ENCODE results near the gene LMX1A. TPM values are rescaled to one million over a fixed set of nuclear protein-coding genes. Genes with fewer than 3 reads are reported as not detected.

The LMX1A gene
- total RNA-seq, 4 donors from 2014 or later = 0.18 to 0.67 (median 0.38) TPM; not detected in 1

- intact Hi-C loops (cut with DNase I) = no loop called here
- H3K36me3 ChIP-seq = no peaks in the 10 kb centered on the region
- no peaks in the 10 kb centered on the region for H3K9me3 ChIP-seq
- TF ChIP-seq POLR2A (IDR thresholded peaks at IDR 0.05) (no peak), CTCF (IDR thresholded peaks at IDR 0.05) (no peak)
- no peak overlapping the region for H3K27ac ChIP-seq
- WGBS, 2 donors = 55 to 65% methylated on average over 6 to 15 of the region's 15 CpGs
- peaks cover 0 to 5% (median 0%) of the 10 kb centered on the region in 3 donors for H3K4me1 ChIP-seq
- no peak overlapping the region for H3K4me3 ChIP-seq
- DNase-seq = no peak
- peaks cover 0 to 55% (median 0%) of the 10 kb centered on the region in 4 donors for H3K27me3 ChIP-seq
Observed at GRCh38 chr1:165288350-165289120, 68.0 kb downstream of the LMX1A start.

GRCh38 chr1:165287781-165288180 is 68.7 kb downstream of the LMX1A start:
- no peaks in the 10 kb centered on the region for H3K9me3 ChIP-seq
- no peak for DNase-seq
- intact Hi-C loops (cut with DNase I) = no loop called here
- no peak overlapping the region for H3K4me3 ChIP-seq
- H3K27me3 ChIP-seq = peaks cover 0 to 62% (median 0%) of the 10 kb centered on the region in 4 donors
- H3K36me3 ChIP-seq = no peaks in the 10 kb centered on the region
- H3K27ac ChIP-seq = no peak overlapping the region
- WGBS, 2 donors = 75 to 77% methylated on average over 4 of the region's 4 CpGs
- H3K4me1 ChIP-seq = peaks cover 0 to 5% (median 0%) of the 10 kb centered on the region in 3 donors
- TF ChIP-seq CTCF (IDR thresholded peaks at IDR 0.05) = no peak
- TF ChIP-seq POLR2A (IDR thresholded peaks at IDR 0.05) = no peak

- 35 to 56% methylated on average over 3 of the region's 3 CpGs for WGBS, 2 donors
- TF ChIP-seq CTCF (IDR thresholded peaks at IDR 0.05) (no peak), POLR2A (IDR thresholded peaks at IDR 0.05) (no peak)
- Histone ChIP-seq H3K27ac (no peak overlapping the region), H3K9me3 (no peaks in the 10 kb centered on the region), H3K36me3 (no peaks in the 10 kb centered on the region), H3K4me3 (no peak overlapping the region), H3K4me1 (peaks cover 0 to 5% (median 0%) of the 10 kb centered on the region in 3 donors), H3K27me3 (peaks cover 0 to 67% (median 0%) of the 10 kb centered on the region in 4 donors)
- intact Hi-C loops (cut with DNase I) = no loop called here
- DNase-seq = no peak
Observed at GRCh38 chr1:165287329-165287728, 69.2 kb downstream of the LMX1A start.

- Histone ChIP-seq H3K27me3 (peaks cover 0 to 87% (median 0%) of the 10 kb centered on the region in 4 donors), H3K9me3 (no peaks in the 10 kb centered on the region), H3K4me3 (no peak overlapping the region), H3K4me1 (peaks cover 0 to 5% (median 0%) of the 10 kb centered on the region in 3 donors), H3K27ac (no peak overlapping the region), H3K36me3 (no peaks in the 10 kb centered on the region)
- no peak for DNase-seq
- intact Hi-C loops (cut with DNase I) = no loop called here
- WGBS, 2 donors = 32 to 61% methylated on average over 6 to 9 of the region's 10 CpGs
- TF ChIP-seq CTCF (IDR thresholded peaks at IDR 0.05) = no peak
- no peak for TF ChIP-seq POLR2A (IDR thresholded peaks at IDR 0.05)
Observed at GRCh38 chr1:165284454-165284853, 72.1 kb downstream of the LMX1A start.

GRCh38 chr1:165281207-165281901 is 75.2 kb downstream of the LMX1A start:
- peaks cover 0 to 76% (median 0%) of the 10 kb centered on the region in 4 donors for H3K27me3 ChIP-seq
- intact Hi-C loops (cut with DNase I) = no loop called here

More at GRCh38 chr1:165281207-165281901, 75.2 kb downstream of the LMX1A start:
- no peaks in the 10 kb centered on the region for H3K4me1 ChIP-seq
- no peak overlapping the region for H3K4me3 ChIP-seq
- H3K27ac ChIP-seq = no peak overlapping the region
- 70 to 83% methylated on average over 3 of the region's 3 CpGs for WGBS, 2 donors
- H3K36me3 ChIP-seq = no peaks in the 10 kb centered on the region
- H3K9me3 ChIP-seq = no peaks in the 10 kb centered on the region
- no peak for TF ChIP-seq CTCF (IDR thresholded peaks at IDR 0.05)
- no peak for TF ChIP-seq POLR2A (IDR thresholded peaks at IDR 0.05)
- no peak for DNase-seq

Data from esophagus squamous epithelium (tissue), 5 donors.